ENCODE measurements around the gene AMFR. TPM values are rescaled to one million over a fixed set of nuclear protein-coding genes. Genes with fewer than 3 reads are reported as not detected.

The AMFR gene
- total and polyA plus RNA-seq, 3 experiments from 2014 or later: 39.8 to 70.1 (median 64.3) TPM

- Histone ChIP-seq H3K4me1 (ENCODE audit: insufficient read depth, low read length) (no peaks in the 10 kb centered on the region), H3K27ac (ENCODE audit: low read depth, low read length) (no peak overlapping the region), H3K9me3 (ENCODE audit: low read length) (no peaks in the 10 kb centered on the region), H3K4me3 (ENCODE audit: low read length) (no peak overlapping the region), H3K36me3 (ENCODE audit: insufficient read depth, low read length) (peaks cover 31% of the 10 kb centered on the region), H3K27me3 (ENCODE audit: insufficient read depth, low read length, poor library complexity, severe bottlenecking) (no peaks in the 10 kb centered on the region)
- H3K36me3 Mint-ChIP-seq: peaks cover 0 to 80% (median 18%) of the 10 kb centered on the region in 3 donors
- H3K27me3 Mint-ChIP-seq: no peaks in the 10 kb centered on the region
- H3K4me1 Mint-ChIP-seq: peaks cover 0 to under 1% (median 0%) of the 10 kb centered on the region in 3 donors
- POLR2A ChIA-PET: no interaction called here
- no peak for DNase-seq
- H3K4me3 Mint-ChIP-seq: no peak overlapping the region
- peak overlapping the region in 1 of 8 donors; percentile 41 for H3K27ac Mint-ChIP-seq
- CTCF ChIA-PET: interaction anchor here (1.1 kb wide), 1 partner anchor 8 kb away, joined by 4 read pairs; no protein-coding TSS in a partner anchor
- no peaks in the 10 kb centered on the region for H3K9me3 Mint-ChIP-seq
Observed at GRCh38 chr16:56364865-56365264, 60.5 kb downstream of the AMFR start.

GRCh38 chr16:56363781-56364565, 61.4 kb downstream of the AMFR start:
- Histone ChIP-seq H3K4me1 (ENCODE audit: insufficient read depth, low read length) (no peaks in the 10 kb centered on the region), H3K36me3 (ENCODE audit: insufficient read depth, low read length) (peaks cover 23% of the 10 kb centered on the region), H3K4me3 (ENCODE audit: low read length) (no peak overlapping the region), H3K27me3 (ENCODE audit: insufficient read depth, low read length, poor library complexity, severe bottlenecking) (no peaks in the 10 kb centered on the region), H3K9me3 (ENCODE audit: low read length) (no peaks in the 10 kb centered on the region), H3K27ac (ENCODE audit: low read depth, low read length) (no peak overlapping the region)
- Mint-ChIP-seq H3K4me1 (peaks cover 0 to 4% (median 2%) of the 10 kb centered on the region in 3 donors), H3K36me3 (peaks cover 0 to 72% (median 18%) of the 10 kb centered on the region in 3 donors), H3K27me3 (no peaks in the 10 kb centered on the region), H3K4me3 (no peak overlapping the region), H3K9me3 (no peaks in the 10 kb centered on the region), H3K27ac (peak overlapping the region in 1 of 8 donors; percentile 41)
- ChIA-PET CTCF (no interaction called here), POLR2A (no interaction called here)
- DNase-seq: no peak

GRCh38 chr16:56363181-56363716, 62.1 kb downstream of the AMFR start:
- H3K27me3 Mint-ChIP-seq: no peaks in the 10 kb centered on the region
- ChIA-PET POLR2A (no interaction called here), CTCF (no interaction called here)
- H3K36me3 Mint-ChIP-seq: peaks cover 0 to 65% (median 18%) of the 10 kb centered on the region in 3 donors
- no peak for DNase-seq
- peaks cover 0 to 4% (median 2%) of the 10 kb centered on the region in 3 donors for H3K4me1 Mint-ChIP-seq
- Histone ChIP-seq H3K36me3 (ENCODE audit: insufficient read depth, low read length) (peaks cover 16% of the 10 kb centered on the region), H3K4me3 (ENCODE audit: low read length) (no peak overlapping the region), H3K27ac (ENCODE audit: low read depth, low read length) (no peak overlapping the region), H3K27me3 (ENCODE audit: insufficient read depth, low read length, poor library complexity, severe bottlenecking) (no peaks in the 10 kb centered on the region), H3K4me1 (ENCODE audit: insufficient read depth, low read length) (no peaks in the 10 kb centered on the region), H3K9me3 (ENCODE audit: low read length) (no peaks in the 10 kb centered on the region)
- H3K27ac Mint-ChIP-seq: peak overlapping the region in 3 of 8 donors; percentile 5 to 63 (median 37)
- H3K4me3 Mint-ChIP-seq: no peak overlapping the region
- H3K9me3 Mint-ChIP-seq: no peaks in the 10 kb centered on the region

- no peak overlapping the region for H3K4me3 Mint-ChIP-seq
- H3K27ac Mint-ChIP-seq: peak overlapping the region in 5 of 8 donors; percentile 5 to 83 (median 63)
- Histone ChIP-seq H3K9me3 (ENCODE audit: low read length) (no peaks in the 10 kb centered on the region), H3K4me1 (ENCODE audit: insufficient read depth, low read length) (no peaks in the 10 kb centered on the region), H3K27me3 (ENCODE audit: insufficient read depth, low read length, poor library complexity, severe bottlenecking) (no peaks in the 10 kb centered on the region), H3K27ac (ENCODE audit: low read depth, low read length) (no peak overlapping the region), H3K4me3 (ENCODE audit: low read length) (no peak overlapping the region), H3K36me3 (ENCODE audit: insufficient read depth, low read length) (peaks cover 11% of the 10 kb centered on the region)
- CTCF ChIA-PET: no interaction called here
- H3K4me1 Mint-ChIP-seq: peaks cover 0 to 5% (median 2%) of the 10 kb centered on the region in 3 donors
- no peak for DNase-seq
- H3K9me3 Mint-ChIP-seq: no peaks in the 10 kb centered on the region
- H3K36me3 Mint-ChIP-seq: peaks cover 0 to 60% (median 18%) of the 10 kb centered on the region in 3 donors
- no peaks in the 10 kb centered on the region for H3K27me3 Mint-ChIP-seq
- POLR2A ChIA-PET: no interaction called here
Observed at GRCh38 chr16:56362706-56363105, 62.6 kb downstream of the AMFR start.

- Mint-ChIP-seq H3K36me3 (peaks cover 0 to 55% (median 14%) of the 10 kb centered on the region in 3 donors), H3K4me3 (no peak overlapping the region), H3K9me3 (no peaks in the 10 kb centered on the region), H3K27me3 (no peaks in the 10 kb centered on the region), H3K4me1 (peaks cover 3 to 11% (median 5%) of the 10 kb centered on the region in 3 donors), H3K27ac (peak overlapping the region in 3 of 8 donors; percentile 31 to 83 (median 72))
- DNase-seq: no peak
- Histone ChIP-seq H3K9me3 (ENCODE audit: low read length) (no peaks in the 10 kb centered on the region), H3K27me3 (ENCODE audit: insufficient read depth, low read length, poor library complexity, severe bottlenecking) (no peaks in the 10 kb centered on the region), H3K4me3 (ENCODE audit: low read length) (no peak overlapping the region), H3K36me3 (ENCODE audit: insufficient read depth, low read length) (peaks cover 10% of the 10 kb centered on the region), H3K27ac (ENCODE audit: low read depth, low read length) (no peak overlapping the region), H3K4me1 (ENCODE audit: insufficient read depth, low read length) (no peaks in the 10 kb centered on the region)
- POLR2A ChIA-PET: no interaction called here
- CTCF ChIA-PET: no interaction called here
Observed at GRCh38 chr16:56362057-56362655, 63.2 kb downstream of the AMFR start.

- Histone ChIP-seq H3K9me3 (ENCODE audit: low read length) (no peaks in the 10 kb centered on the region), H3K27ac (ENCODE audit: low read depth, low read length) (no peak overlapping the region), H3K4me3 (ENCODE audit: low read length) (no peak overlapping the region), H3K4me1 (ENCODE audit: insufficient read depth, low read length) (no peaks in the 10 kb centered on the region), H3K36me3 (ENCODE audit: insufficient read depth, low read length) (peaks cover 8% of the 10 kb centered on the region), H3K27me3 (ENCODE audit: insufficient read depth, low read length, poor library complexity, severe bottlenecking) (no peaks in the 10 kb centered on the region)
- Mint-ChIP-seq H3K4me3 (no peak overlapping the region), H3K27ac (peak overlapping the region in 6 of 8 donors; percentile 40 to 72 (median 51)), H3K9me3 (no peaks in the 10 kb centered on the region), H3K27me3 (no peaks in the 10 kb centered on the region), H3K4me1 (peaks cover 14 to 24% (median 17%) of the 10 kb centered on the region in 3 donors), H3K36me3 (peaks cover 0 to 44% (median 13%) of the 10 kb centered on the region in 3 donors)
- CTCF ChIA-PET: no interaction called here
- POLR2A ChIA-PET: no interaction called here
- no peak for DNase-seq
Observed at GRCh38 chr16:56360117-56361008, 65.0 kb downstream of the AMFR start.

GRCh38 chr16:56357765-56358322, 67.5 kb downstream of the AMFR start:
- Histone ChIP-seq H3K36me3 (ENCODE audit: insufficient read depth, low read length) (no peaks in the 10 kb centered on the region), H3K9me3 (ENCODE audit: low read length) (no peaks in the 10 kb centered on the region), H3K4me1 (ENCODE audit: insufficient read depth, low read length) (no peaks in the 10 kb centered on the region), H3K27ac (ENCODE audit: low read depth, low read length) (no peak overlapping the region), H3K27me3 (ENCODE audit: insufficient read depth, low read length, poor library complexity, severe bottlenecking) (no peaks in the 10 kb centered on the region), H3K4me3 (ENCODE audit: low read length) (no peak overlapping the region)
- POLR2A ChIA-PET: no interaction called here
- H3K9me3 Mint-ChIP-seq: no peaks in the 10 kb centered on the region
- peak overlapping the region in 6 of 7 donors; percentile 16 to 90 (median 62) for H3K4me3 Mint-ChIP-seq
- H3K4me1 Mint-ChIP-seq: peaks cover 14 to 24% (median 17%) of the 10 kb centered on the region in 3 donors
- H3K27ac Mint-ChIP-seq: peak overlapping the region; percentile 24 to 81 (median 64)
- peaks cover 0 to 20% (median 7%) of the 10 kb centered on the region in 3 donors for H3K36me3 Mint-ChIP-seq
- no peaks in the 10 kb centered on the region for H3K27me3 Mint-ChIP-seq
- CTCF ChIA-PET: no interaction called here
- no peak for DNase-seq
